ENCODE results near the gene LCN12.

The LCN12 gene

DNA sequence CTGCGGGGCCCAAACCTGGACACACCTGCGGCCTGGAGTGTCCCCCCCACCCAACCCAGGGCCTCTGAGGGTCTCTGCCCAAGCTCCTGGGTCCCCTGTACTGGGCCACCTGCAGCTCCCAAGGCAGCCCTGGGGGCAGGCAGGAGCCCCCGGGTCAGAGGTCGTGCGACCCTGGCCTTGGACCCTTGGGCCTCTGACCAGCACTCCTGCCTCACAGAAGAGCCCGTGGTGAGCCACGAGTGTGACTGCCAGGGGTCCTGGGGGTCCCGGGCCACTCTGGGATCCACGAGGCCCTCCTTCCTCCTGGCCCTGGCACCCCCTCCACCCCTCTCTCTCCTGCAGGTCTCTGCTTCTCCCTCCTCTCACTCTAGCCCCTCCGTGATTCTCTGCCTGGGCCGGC, 20.3 kb downstream of the LCN12 start:
- DNase-seq: no peak

DNA sequence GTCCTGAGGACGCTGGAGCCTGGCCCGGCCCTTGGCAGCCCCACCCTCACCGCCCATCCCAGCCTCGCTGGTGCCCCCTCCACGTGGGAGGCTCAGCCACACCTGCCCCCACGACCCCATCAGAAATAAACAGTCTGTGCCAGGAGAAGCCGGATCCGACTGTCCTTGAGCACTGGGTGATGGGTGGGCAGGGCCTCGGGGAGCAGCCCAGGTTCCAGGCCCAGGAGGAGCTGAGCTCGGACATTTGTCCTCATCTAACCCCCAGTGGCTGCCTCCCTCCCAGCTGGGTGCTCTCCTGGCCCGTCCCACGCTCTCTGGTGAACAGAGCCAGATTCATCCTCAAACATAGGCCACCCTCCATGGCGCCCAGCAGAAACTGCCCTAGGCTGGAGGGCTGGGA, 20.7 kb downstream of the LCN12 start:
- no peak for DNase-seq

DNA sequence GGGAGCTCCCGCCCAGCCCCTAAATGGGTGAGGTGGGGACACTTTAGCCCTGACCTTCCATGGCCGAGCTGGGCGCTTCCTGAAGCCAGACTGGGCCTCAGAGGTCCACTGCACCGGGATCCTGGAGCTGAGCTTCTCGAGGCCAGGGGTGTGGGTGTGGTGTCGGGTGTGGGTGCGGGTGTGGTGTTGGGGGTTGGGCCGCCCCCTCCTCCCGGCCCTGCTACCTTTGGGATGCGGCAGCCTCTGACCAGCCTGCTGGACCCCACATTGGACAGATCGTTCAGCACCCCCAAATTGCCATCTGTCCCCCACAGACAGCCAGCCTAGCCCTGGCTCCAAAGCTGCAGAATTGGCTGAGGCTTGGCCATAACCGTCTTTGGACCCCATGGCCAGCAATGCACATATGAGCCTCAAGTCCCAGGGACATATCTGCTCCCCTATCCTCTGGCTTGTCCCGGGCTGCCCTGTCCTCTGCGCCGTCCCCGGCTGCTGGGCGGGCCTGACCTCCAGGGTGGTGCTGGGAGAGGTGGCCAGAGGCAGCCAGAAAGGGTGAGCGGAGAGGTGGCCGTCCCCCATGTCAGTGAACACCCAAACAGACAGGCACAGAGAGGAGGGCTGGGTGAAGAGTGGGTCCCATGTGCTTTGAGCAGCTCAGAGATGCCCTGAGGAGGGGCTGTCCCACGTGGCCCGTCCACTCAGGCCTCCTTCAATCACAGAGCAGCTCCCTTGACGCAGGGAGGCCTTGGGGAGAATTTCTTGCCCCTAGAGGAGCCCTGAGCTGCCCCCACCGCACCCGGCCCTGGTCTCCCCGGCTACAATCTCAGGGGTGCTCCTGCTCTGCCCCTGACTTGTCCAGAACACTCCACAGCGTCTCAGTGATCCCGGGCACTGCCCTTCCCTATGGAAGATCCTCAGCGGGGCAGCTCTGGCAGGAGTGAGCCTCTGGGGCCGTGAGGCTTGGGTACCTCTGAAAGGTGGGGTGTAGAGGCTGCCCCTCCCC, 21.8 kb downstream of the LCN12 start:
- no peak for DNase-seq

DNA sequence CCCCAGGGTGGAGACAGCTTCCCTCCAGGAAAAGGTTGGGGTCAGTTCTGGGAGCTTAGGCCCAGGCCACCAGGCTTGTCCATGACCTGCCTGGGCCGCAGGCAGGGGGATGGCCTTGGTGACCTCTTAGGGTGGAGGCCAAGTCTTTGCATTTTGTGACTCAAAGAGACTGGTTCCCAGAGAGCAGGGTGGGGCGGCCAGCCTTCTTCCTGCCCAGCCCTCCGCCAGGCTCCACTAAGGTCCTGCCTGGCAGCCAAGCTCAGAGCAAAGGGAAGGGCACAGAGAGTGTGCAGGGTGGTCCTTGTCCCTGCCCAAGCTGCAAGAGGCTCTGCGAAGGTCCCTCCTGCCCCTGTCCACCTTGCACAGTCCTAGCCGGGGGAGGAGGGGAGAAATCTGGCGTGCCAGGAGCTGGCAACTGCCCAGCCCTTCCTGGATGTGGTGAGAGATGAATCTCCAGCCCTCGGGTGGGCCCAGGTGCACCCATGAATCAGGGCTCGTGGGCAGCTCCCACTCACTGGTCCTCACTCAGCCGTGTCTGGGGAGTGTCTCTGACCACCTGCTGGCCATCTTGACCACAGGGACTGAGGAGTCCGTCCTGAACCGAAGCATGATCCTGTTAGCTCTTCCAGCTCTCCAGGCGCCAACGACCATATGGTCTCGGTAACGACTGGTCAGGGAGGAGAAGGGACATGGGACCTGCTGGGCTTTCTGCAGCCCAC, 22.9 kb downstream of the LCN12 start:
- DNase-seq: no peak

DNA sequence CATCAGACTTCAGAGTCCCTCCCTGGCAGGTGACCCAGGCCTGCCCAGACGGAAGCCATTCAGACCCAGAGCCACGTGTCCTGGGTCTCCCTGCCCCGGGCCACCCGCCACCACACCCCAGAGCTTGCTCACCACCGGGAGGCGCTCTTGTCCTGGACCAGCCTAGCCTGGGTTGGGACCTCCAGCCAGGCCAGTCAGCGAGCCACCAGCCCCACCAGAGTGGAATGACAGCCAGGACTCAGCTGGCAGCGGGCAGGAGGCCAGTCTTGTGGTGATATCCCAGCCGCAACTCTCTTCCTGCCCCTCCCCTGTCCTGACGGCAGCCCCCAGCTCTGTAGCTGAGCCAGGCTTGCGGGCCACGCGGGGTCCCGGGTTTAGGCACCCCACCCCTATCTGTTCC, 23.6 kb downstream of the LCN12 start:
- DNase-seq: peak in 51 of 58 donors; percentile 20 to 90 (median 69)

DNA sequence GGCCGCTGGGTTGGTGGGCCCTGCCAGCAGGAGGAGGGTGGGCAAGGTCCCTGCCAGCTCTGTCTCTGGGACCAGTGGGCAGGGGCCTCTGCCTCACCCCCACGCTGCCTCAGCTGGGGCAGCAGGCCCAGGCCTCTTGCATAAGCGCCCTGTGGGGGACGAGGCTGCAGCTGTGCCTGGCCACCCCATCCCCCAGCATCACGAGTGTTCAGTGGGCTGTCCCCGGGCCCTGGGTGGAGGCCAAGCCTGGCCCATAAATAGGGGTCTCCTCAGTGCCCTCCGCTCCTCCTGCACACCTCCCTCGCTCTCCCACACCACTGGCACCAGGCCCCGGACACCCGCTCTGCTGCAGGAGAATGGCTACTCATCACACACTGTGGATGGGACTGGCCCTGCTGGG, 25.1 kb downstream of the LCN12 start, which contains the start of gene PTGDS:
PTGDS (plus strand) TSS at position 282 of the 400 bp plus-strand sequence; CDS start at position 357, 75 bp downstream.
- peak in 57 of 58 donors; percentile 66 to 98 (median 92) for DNase-seq

DNA sequence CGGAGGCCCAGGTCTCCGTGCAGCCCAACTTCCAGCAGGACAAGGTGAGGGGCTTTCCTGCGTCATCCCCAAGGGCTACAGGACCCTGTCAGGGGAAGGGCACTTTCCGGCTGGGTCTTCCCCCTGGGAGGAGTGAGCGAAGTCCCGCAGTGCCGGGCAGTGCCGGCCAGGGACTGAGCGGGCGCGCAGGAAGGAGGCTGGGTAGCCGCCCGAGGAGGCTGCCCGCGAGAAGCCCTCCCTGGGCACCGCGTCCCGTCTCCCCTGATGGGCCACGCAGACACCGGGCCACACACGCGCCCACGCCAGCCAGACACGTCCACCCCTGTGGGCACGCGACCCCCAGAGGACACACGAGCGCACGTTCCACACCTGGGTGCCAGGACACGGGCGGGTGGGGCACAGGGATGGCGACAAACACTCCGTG, 25.6 kb downstream of the LCN12 start:
- peak in 4 of 58 donors; percentile 53 to 76 (median 66) for DNase-seq

DNA sequence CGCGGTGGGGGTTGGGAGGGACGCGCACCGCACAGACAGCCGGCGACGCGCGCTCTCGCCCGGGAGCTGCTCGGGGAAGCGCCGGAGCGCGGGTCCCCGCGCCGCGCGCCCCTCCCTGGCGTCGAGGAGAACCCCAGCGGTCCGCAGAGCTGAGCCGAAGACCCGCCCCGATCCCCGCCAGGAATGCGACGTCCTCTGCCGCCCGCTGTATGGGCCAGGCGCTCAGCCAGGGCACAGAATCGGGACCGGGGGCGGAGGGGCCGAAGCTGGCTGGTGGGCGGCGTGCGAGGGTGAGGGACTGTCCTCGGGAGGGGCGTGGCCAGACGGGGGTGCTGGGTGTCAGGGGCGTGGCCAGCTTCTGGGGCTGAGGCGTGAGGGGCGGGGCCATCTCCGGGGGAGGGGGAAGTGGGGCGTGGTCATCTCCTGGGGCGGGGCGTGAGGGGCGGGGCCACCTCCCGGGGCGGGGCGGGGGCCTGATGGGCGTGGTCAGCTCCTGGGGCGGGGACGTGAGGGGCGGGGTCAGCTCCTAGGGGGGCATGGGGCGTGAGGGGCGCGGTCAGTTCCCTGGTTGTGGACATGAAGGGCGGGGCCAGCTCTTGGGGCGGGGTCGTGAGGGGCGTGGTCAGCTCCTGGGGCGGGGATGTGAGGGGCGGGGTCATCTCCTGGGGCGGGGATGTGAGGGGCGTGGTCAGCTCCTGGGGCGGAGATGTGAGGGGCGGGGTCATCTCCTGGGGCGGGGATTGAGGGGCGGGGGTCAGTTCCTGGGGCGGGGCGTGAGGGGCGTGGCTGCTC, 26.2 kb downstream of the LCN12 start:
- peak in 57 of 58 donors; percentile 40 to 100 (median 90) for DNase-seq

DNA sequence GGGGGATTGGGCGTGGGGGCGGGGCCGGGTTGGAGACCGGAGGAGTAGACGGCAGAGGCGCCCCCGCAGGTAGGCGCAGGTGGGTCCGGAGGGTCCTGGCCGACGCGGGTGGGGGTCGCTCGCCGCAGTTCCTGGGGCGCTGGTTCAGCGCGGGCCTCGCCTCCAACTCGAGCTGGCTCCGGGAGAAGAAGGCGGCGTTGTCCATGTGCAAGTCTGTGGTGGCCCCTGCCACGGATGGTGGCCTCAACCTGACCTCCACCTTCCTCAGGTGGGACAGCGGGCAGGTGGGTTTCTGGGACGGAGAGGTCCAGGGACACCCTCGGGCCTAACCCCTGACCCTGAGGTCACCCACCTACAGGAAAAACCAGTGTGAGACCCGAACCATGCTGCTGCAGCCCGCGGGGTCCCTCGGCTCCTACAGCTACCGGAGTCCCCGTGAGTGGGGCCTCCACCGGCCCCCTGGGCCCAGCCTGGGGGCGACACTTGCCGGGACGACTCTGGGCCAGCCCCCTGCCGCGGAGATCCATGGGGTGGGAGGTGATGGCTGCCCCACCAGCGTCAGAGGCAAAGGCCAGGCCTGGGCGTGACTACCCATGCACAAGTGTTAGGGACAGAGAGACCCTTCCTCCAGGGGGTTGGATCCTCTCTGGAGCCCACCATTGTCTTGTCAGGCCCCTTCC, 26.9 kb downstream of the LCN12 start:
- DNase-seq: peak in 2 of 58 donors; percentile 66 to 72

DNA sequence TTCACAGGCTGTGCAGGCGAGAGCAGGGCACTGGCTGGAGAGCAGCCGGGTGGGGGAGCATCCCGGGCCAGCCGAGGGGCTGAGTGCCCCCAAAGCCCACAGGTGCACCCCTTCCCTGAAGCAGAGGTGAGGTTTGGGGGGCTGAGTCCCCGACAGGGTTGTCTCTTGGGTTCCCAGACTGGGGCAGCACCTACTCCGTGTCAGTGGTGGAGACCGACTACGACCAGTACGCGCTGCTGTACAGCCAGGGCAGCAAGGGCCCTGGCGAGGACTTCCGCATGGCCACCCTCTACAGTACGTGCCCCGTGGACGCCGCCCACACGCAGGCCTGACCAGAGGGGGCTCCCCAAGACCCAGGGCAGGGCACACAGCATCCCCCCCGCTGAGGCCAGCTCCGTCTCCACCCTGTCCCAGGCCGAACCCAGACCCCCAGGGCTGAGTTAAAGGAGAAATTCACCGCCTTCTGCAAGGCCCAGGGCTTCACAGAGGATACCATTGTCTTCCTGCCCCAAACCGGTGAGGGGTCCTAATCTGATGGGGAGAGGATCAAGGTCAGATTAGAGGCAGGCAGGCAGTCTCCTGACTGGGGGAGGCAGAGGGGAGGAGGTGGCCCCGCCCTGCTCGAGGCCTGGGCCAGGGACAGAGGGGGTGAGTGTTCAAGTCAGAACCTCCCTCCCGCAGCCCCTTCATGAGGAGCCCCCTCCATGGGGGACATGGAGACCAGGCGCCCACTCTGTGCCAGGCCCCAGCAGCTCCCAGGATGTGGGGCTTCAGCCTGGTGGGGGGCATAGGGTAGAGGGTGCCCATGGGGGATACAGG, 27.9 kb downstream of the LCN12 start:
- peak in 5 of 58 donors; percentile 23 to 58 (median 37) for DNase-seq

DNA sequence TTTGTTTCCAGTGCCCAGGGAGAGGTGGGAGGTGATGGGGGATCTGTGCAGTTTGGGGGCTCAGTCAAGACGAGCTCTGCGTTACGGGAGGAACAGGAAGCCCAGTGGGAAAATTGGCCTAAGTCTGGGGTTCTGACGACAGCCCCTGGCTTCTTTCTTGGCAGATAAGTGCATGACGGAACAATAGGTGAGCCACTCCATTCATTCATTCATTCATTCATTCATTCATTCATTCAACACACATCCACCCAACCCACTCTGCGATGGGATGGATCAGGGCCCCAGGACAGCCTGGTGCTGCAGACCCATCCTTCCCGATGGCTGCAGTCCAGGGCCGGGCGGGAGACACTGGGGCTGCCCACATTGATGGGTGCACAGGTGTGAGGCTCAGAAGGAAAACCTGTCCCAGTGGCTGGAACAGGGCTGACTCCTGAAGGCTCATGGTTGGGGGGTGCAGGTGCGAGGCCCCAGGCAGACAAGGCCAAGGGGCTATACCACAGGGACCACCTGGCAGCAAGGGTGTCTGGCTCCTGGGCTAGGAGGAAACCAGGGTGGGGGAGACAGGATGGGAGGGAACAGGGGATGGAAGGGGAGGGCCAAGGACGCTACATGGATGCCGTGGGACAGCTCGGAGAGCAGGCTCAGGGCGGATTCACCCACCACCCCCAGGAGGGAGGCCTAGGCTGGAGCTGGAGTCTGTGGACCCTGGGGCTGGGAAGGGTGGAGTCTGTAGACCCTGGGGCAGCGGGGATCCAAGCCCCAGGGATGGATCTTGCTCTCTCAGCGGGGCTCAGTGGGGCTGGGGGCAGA, 28.8 kb downstream of the LCN12 start:
- DNase-seq: peak in 7 of 58 donors; percentile 51 to 74 (median 69)

DNA sequence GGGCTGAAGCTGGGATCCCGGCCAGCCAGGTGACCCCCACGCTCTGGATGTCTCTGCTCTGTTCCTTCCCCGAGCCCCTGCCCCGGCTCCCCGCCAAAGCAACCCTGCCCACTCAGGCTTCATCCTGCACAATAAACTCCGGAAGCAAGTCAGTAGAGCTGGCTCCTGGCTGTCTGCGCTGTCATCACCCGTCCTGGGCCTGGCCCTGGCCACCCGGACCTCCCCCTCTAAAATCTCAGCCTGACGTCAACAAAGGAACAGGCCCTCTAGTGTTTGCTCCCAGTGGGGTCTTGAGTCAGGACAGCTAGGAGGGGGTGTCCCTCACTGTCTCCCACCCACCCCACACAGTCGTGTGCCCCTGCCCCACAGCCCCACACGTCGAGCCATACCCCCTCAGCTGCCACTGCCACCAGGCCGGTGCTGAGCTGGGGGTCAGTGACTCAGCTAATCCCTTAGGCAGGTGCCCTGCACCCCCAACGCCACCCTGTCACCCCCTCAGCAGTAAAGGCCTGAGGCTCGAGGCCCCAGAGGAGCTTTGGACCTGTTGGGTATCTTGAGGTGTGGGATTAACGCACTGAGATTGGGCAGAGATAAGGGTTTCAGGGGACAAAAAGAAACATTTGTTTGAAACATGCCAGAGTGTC, 29.6 kb downstream of the LCN12 start:
- DNase-seq: peak in 45 of 58 donors; percentile 24 to 85 (median 68)

DNA sequence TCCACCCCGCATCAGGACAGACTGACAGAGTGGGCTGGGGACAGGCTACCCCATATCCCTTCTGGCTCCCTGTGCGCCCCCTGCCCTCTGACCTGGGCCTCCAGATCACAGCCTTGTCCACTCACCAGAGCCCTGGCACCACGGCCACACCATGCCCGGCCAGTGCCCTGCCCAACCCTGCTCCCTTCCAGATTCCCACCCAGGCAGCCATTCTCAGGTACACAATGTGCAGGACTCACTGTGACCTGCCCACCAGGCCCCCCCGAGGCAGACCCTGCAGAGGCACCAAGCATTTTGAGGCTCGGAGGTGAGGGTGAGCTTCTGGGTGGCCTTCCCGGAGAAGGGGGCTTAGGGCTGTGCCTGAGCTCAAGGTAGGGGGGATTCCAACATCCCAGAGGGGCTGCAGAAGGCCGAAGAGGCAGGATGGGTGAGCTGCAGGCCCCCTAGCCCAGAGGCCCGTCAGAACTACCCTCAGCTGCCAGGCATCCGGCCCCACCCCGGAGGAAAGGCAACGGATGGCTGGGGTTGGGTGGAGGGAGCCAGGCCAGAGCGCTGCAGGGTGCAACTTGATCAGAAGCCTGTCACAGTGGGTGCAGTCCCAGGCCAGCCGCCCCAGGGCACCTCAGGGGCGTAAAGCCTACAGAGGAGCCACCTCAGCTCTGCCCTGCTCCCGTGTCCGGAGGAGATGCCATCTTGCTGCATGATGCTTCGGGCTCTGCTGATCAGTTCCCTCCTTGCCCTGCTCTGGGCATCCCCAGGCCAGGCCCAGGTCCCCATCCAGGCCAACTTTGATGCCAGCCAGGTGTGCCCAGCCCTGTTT, 30.4 kb downstream of the LCN12 start, which contains the start of gene LCNL1:
LCNL1 (plus strand) TSS at position 762 of the 820 bp plus-strand sequence. CDS start 594 bp downstream, outside the sequence.
- peak in 50 of 58 donors; percentile 40 to 89 (median 74) for DNase-seq

DNA sequence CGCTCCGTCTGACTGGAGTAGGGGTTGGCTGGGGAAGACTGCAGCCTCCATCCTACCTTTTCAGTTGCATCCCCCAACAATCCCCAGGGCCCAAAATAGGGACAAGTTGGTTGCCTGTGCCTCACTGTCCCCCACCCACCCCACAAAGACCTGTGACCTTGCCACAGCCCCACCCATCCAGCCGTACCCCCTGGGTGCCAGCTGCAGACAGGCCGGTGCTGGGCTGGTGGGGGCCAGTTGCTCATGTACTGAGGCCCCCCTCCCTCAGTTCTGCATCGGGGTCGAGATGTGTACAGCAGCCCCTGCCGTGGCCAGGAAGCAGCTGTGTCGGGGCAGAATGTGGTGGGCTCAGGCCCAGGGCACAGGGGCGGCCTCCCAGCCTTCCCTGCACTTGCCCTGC, 31.1 kb downstream of the LCN12 start:
- peak in 11 of 58 donors; percentile 46 to 84 (median 66) for DNase-seq

DNA sequence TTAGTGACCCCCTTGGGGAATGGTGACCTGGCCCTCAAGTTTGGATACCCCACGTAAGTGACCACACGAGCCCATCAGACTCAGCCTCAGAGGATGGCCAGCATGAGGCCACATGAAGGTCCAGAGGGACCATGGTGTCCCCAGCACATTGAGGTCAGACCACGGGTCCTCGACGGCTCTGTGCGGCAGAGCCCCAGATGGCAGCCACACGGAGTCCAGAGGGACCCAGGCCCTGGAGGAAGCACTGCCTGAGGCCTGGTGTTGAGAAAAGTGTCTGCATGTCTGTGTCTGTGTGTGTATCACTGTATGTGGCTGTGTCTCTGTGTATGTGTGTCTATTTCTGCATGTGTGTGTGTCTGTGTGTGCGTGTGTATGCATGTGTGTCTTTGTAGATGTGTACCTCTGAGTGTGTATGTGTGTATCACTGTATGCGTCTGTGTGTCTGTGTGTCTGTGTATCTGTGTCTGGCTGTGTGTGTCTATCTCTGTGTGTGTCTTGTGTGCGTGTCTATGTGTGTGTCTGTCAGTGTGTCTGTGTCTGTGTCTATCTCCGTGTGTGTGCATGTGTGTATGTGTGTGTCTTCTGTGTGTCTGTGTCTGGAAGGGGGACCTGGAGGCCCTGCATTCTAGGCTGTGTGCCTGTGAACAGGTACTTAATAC, 31.7 kb downstream of the LCN12 start:
- peak in 2 of 58 donors; percentile 19 to 66 for DNase-seq

DNA sequence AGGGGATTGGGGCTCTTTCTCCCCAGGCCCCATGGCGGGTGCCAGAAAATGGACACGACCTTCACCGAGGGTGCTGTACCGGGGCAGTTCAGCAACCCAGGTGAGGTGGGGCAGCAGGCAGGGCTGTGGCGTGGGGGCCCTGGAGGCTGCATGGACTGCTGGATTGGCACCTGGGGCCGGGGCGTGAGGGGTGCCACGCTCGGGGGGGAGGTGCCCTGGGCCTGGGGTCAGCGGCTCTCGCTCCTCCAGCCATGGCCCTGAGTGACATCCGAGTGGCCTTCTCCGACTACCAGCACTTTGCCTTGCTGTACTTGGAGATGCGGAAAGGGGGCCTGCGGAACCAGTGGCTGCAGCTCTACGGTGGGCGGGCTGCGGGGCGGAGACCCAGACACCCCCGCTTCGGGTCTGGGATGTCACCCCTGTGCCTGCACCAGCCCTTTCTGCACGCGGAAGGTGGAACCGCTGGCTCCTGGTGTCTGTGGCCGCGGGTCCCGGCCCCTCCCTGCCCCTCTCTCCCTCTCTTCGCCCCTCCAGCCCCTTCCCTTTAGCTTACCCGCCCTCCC, 32.5 kb downstream of the LCN12 start:
- peak in 1 of 58 donors; percentile 71 for DNase-seq

Data from anterior cingulate cortex (tissue), 58 donors.